Glutamatergic neuron (in vitro differentiated cells): Measurements from ENCODE around the gene CGAS. TPM values are rescaled to one million over a fixed set of nuclear protein-coding genes. Genes with fewer than 3 reads are reported as not detected.
"Not testable (repeated sequence)": the region's sequence is repeated elsewhere in the genome, so short reads cannot be mapped to it uniquely, and the experiment has no call there.

ENCODE experiments used
- DNase-seq: peaks from one replicate; pipeline ENCODE4 v3.0.0; 2022
- H3K27ac Mint-ChIP-seq: one replicate; pipeline ENCODE4 v1.8.0; 2020; ENCODE audit warnings: mild to moderate bottlenecking, mixed read lengths, inconsistent platforms; ENCODE audit not compliant: unreplicated experiment
- H3K27me3 Mint-ChIP-seq: one replicate; pipeline ENCODE4 v1.8.0; 2020; ENCODE audit warnings: mild to moderate bottlenecking, moderate library complexity, mixed read lengths, inconsistent platforms; ENCODE audit not compliant: unreplicated experiment
- H3K36me3 Mint-ChIP-seq: one replicate; pipeline ENCODE4 v1.8.0; 2020; ENCODE audit warnings: mild to moderate bottlenecking, mixed read lengths, inconsistent platforms; ENCODE audit not compliant: unreplicated experiment
- H3K4me1 Mint-ChIP-seq: one replicate; pipeline ENCODE4 v1.8.0; 2020; ENCODE audit warnings: mild to moderate bottlenecking, low read depth, mixed read lengths, inconsistent platforms; ENCODE audit not compliant: unreplicated experiment
- H3K4me3 Mint-ChIP-seq: one replicate; pipeline ENCODE4 v1.8.0; 2020; ENCODE audit warnings: mild to moderate bottlenecking, mixed read lengths, inconsistent platforms; ENCODE audit not compliant: unreplicated experiment
- H3K9me3 Mint-ChIP-seq: one replicate; pipeline ENCODE4 v1.8.0; 2020; ENCODE audit warnings: mild to moderate bottlenecking, moderate library complexity, mixed read lengths, inconsistent platforms; ENCODE audit not compliant: unreplicated experiment
- CTCF ChIP-seq: fragments of 200-600 bp; sonication (generic); IDR thresholded peaks from one replicate; pipeline ENCODE4 v1.5.0; 2021; ENCODE audit not compliant: partially characterized antibody, unreplicated experiment
- total RNA-seq: library from RNA; stranded (reverse); fragmentation: NEBNext Ultra II Directional; extraction: Animal tissue kit (Norgen Biotek cat#: 25700); gene quantifications from one replicate; pipeline ENCODE4 v1.2.1, GENCODE V29; 2021; ENCODE audit not compliant: unreplicated experiment

CGAS gene
- total RNA-seq, 1 donor from 2014 or later, result 0.37 TPM

GRCh38 chr6:73409395-73409794 lies 42.7 kb downstream of the CGAS start:
- Mint-ChIP-seq H3K36me3 (no peaks in the 10 kb centered on the region), H3K9me3 (no peaks in the 10 kb centered on the region), H3K27me3 (no peaks in the 10 kb centered on the region), H3K4me3 (no peak overlapping the region), H3K27ac (no peak overlapping the region), H3K4me1 (no peaks in the 10 kb centered on the region)
- DNase-seq, result no peak
- TF ChIP-seq CTCF, result no peak

GRCh38 chr6:73400656-73401055 lies 51.4 kb downstream of the CGAS start:
- no peaks in the 10 kb centered on the region for H3K4me1 Mint-ChIP-seq
- no peaks in the 10 kb centered on the region for H3K36me3 Mint-ChIP-seq
- H3K9me3 Mint-ChIP-seq, result no peaks in the 10 kb centered on the region
- DNase-seq, result no peak
- H3K4me3 Mint-ChIP-seq, result no peak overlapping the region
- no peak for TF ChIP-seq CTCF
- no peak overlapping the region for H3K27ac Mint-ChIP-seq
- H3K27me3 Mint-ChIP-seq, result no peaks in the 10 kb centered on the region

GRCh38 chr6:73395875-73396274 lies 56.2 kb downstream of the CGAS start:
- no peak for TF ChIP-seq CTCF
- peaks cover 1% of the 10 kb centered on the region for H3K27me3 Mint-ChIP-seq
- H3K4me3 Mint-ChIP-seq, result no peak overlapping the region
- H3K4me1 Mint-ChIP-seq, result no peaks in the 10 kb centered on the region
- DNase-seq, result no peak
- no peaks in the 10 kb centered on the region for H3K9me3 Mint-ChIP-seq
- H3K36me3 Mint-ChIP-seq, result no peaks in the 10 kb centered on the region
- H3K27ac Mint-ChIP-seq, result no peak overlapping the region

- Mint-ChIP-seq H3K27ac (no peak within 1 kb of the TSS), H3K4me3 (no peak within 1 kb of the TSS), H3K36me3 (no peaks in the 10 kb centered on the region), H3K9me3 (no peaks in the 10 kb centered on the region), H3K4me1 (no peaks in the 10 kb centered on the region), H3K27me3 (peaks cover 1% of the 10 kb centered on the region)
- no peak for DNase-seq
- TF ChIP-seq CTCF, result no peak
Measured at GRCh38 chr6:73394577-73395354, 57.3 kb downstream of the CGAS start, which contains the start of gene DDX43. DDX43 (plus strand) TSS chr6:73394828; CDS start chr6:73394906, 78 bp downstream.

GRCh38 chr6:73393278-73393677 lies 58.8 kb downstream of the CGAS start:
- Mint-ChIP-seq H3K9me3 (no peaks in the 10 kb centered on the region), H3K4me1 (no peaks in the 10 kb centered on the region), H3K36me3 (no peaks in the 10 kb centered on the region), H3K27ac (no peak overlapping the region), H3K27me3 (peaks cover 1% of the 10 kb centered on the region), H3K4me3 (no peak overlapping the region)
- no peak for DNase-seq
- no peak for TF ChIP-seq CTCF

GRCh38 chr6:73392188-73392587 lies 59.9 kb downstream of the CGAS start:
- H3K36me3 Mint-ChIP-seq, H3K9me3 Mint-ChIP-seq, H3K4me3 Mint-ChIP-seq, H3K4me1 Mint-ChIP-seq, H3K27me3 Mint-ChIP-seq, H3K27ac Mint-ChIP-seq, DNase-seq: not testable (repeated sequence)
